ENCODE results near the gene JAKMIP2.
A peak's percentile ranks its signal among the peaks of the same experiment; 100 is the strongest.
"Not testable (repeated sequence)": the region's sequence is repeated elsewhere in the genome, so short reads cannot be mapped to it uniquely, and the experiment has no call there.

JAKMIP2 gene

DNA sequence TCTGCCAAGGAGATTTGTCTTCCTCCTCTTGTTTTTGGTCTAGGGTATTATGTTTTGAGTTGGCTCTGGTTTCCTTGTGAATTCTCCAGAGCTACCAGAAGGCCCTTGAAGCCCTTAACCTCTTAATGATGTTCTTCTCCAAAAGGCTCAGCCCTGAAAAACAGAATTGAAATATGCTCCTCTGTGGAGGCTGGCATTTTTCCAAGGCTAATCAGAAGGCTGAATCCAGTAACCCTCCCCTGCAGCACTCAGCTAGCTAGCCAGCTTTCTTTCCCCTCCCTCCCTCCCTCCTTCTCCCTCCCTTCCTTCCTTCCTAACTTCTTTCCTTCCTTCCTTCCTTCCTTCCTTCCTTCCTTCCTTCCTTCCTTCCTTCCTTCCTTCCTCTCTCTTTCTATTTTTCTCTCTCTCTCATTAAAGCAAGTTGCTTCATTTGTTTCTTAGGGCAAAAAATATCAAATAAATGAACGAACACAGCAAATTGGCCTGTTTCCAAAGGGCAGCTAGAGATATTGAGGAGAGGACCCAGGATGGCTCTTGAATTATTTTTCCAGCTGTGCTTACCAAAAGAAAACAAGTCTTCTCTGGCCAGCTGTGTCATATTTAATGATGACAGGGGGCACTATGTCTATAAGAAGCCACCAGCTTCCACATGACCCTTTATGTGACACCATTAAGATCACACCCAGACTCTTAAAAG lies 38.7 kb downstream of the JAKMIP2 start:
- DNase-seq, result no peak

DNA sequence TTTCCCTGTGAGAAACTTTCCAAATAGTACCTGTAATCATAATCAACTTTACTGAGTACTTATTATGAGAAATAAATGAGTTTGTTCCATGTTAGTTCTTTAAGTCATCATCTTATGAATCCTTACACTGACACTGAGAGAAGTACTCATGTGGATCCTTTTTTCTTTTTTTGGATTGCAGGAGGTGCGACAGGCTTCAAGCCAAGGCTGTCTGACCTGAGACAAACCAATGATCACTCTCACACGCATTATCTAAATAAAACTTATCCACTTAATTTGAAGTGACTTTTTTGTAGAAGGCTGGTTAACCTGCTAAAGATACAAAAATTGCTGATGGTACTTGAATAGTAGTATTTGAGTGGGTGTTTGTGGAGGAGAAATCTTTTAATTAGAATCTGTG lies 39.5 kb downstream of the JAKMIP2 start:
- no peak for DNase-seq

GRCh38 chr5:147742151-147742550 lies 40.4 kb downstream of the JAKMIP2 start:
- no peak for DNase-seq

- no peak for DNase-seq
These were observed 41.7 kb downstream of the JAKMIP2 start for GRCh38 chr5:147740864-147741263.

- no peak for DNase-seq
These were observed 44.6 kb downstream of the JAKMIP2 start for GRCh38 chr5:147737921-147738320.

DNA sequence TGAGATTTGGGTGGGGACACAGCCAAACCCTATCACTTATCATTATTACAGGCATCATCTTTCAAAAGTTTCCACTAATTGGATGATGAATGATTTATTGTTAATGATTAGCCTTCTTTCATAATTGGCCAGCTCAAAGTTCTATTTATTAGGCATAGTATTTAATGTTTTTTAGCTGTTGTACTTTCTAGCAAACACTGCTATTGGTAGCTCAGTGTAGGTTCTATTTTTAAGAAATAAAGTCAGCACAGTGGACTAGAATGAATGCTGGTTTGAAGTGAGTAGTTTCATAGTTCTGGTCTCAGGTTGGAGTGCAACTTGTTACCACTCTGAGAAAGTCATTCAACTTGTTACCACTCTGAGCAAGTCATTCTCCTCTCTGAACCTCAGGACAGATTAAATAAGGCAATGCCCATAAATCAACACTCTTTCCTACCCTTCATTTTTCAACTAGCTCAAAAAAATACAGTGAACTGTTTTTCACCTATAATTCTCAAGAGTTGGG lies 46.9 kb downstream of the JAKMIP2 start:
- DNase-seq, result no peak

DNA sequence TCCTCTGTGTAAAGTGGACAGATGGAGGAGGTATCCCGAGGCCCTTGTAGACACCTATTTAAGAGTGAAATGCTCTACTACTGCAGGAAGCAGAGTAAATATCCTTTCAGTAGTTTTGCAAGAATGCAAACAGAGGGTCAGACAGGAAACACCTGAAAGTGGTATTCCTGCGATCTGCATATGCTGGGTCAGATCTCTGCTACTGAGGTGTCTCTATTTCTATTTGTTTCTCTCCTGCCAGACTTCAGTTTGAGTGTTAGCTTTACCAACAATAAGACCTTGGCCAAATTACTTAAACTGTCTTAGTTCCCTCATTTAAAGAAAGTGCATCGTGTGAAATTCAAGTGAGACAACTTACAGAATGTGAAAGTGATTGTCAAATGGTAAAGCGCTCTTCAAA lies 47.6 kb downstream of the JAKMIP2 start:
- no peak for DNase-seq

DNA sequence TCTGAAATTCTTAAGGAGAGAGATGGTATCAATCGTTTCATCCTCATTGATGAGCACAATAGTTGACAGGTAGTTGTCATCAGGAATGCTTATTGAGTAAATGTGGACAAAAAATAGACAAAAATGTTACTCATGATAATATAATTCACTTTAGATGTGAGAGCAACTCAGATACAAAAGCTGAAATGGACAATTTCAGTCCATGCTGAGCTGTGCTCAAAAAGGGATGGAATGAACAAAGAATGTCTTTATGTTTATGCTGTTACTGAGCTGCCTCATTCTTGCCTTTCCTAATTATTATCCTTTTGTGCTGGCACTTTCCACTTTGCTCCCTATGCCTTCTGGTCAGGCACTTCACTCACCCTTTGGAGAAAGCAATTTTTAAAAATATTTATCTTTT lies 49.5 kb downstream of the JAKMIP2 start:
- DNase-seq, result no peak

- DNase-seq, result no peak
These were observed 50.1 kb downstream of the JAKMIP2 start for GRCh38 chr5:147732291-147732883.

- no peak for DNase-seq
These were observed 50.9 kb downstream of the JAKMIP2 start for GRCh38 chr5:147731431-147732290.

DNA sequence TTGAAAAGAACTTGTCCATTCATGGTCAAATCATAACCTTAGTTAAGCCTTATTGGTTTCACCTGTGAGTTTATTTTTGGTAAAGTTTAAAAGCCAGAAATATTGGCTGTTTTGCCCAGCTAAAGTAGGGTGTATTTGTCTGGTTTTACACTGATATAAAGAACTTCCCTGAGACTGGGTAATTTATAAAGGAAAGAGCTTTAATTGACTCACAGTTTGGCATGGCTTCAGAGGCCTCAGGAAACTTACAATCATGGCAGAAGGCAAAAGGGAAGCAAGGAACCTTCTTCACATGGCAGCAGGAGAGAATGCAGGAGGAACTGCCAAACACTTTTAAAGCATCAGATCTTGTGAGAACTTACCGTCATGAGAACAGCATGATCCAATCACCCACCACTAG lies 55.3 kb downstream of the JAKMIP2 start:
- DNase-seq, result no peak

GRCh38 chr5:147721191-147721960 lies 61.2 kb downstream of the JAKMIP2 start:
- DNase-seq, result not testable (repeated sequence)

DNA sequence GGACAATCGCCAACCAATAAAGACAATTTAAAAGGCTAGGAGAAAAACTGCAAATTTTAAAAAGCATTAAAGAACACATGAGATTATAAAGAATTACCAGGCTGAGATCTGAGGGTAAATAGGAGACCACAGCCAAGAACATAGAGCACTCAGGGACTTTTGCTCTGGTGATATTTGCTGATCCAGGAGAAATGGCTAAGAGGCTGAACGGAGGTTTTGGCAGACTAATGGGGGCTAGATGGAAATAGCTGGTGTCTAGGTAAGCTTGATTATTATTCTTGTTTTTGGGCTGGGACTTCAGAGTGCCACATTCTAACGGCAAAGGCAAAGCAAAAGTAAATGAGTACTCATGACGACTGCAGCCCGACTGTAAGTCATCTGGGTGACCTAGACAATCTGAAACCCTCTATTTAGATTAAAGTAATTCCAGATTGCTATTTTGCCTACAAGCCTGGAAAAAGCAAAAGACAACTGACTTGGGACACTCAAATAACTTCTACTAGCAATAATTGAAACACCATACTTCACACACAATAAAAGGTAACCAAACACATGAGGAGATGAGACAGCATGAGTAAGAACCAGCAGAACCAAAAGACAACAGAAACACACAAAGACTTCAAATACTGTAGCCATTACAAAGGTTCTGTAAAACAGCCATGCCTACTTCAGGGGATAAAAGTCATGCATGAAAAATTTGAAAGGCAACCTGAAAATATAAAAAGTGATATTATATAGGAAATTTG lies 68.8 kb downstream of the JAKMIP2 start:
- no peak for DNase-seq

GRCh38 chr5:147712598-147712997 lies 69.9 kb downstream of the JAKMIP2 start:
- DNase-seq, result peak; percentile 23 to 35 (median 33)

- DNase-seq, result no peak
These were observed 70.5 kb downstream of the JAKMIP2 start for GRCh38 chr5:147712019-147712418.

DNA sequence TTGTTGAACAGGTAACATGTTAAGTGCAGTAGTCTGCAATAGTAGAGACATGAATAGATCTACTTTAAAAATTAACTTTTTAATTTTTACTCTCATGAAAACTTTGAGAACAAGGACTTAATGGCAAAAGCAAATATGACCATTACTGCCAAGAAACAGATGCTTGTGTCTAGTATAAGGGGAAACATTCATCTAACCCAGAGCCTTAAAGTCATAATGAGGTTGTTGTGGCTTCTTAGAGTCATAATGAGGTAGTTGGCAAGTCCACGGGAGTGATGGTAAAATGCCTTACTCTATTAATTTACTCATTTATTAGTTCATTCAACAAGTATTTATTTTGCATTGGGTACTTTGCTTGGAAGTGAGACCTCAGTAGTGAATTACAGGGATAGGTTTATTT lies 71.5 kb downstream of the JAKMIP2 start:
- peak in 1 of 3 donors; percentile 4 for DNase-seq

GRCh38 chr5:147708708-147709107 lies 73.8 kb downstream of the JAKMIP2 start:
- no peak for DNase-seq

DNA sequence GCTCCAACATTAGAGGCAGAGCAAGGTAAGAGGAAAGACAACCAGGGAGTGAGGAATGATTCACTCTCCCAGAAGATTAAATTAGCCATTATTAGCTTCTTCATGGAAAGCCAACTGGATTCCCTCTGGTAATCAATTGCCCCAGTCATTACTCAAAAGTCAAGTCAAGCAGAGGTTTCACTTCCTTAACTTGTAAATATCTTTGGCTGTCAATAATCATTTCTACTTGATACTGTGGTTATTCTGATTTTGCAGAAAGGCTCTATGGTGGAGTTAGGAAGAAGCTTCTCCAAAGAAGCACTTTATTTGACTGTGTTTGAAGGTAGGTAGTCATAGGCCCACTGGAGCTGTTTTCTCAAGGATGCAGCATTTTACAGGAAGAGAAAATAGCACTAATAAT lies 78.0 kb downstream of the JAKMIP2 start:
- DNase-seq, result no peak

GRCh38 chr5:147701468-147701867 lies 81.1 kb downstream of the JAKMIP2 start:
- no peak for DNase-seq

DNA sequence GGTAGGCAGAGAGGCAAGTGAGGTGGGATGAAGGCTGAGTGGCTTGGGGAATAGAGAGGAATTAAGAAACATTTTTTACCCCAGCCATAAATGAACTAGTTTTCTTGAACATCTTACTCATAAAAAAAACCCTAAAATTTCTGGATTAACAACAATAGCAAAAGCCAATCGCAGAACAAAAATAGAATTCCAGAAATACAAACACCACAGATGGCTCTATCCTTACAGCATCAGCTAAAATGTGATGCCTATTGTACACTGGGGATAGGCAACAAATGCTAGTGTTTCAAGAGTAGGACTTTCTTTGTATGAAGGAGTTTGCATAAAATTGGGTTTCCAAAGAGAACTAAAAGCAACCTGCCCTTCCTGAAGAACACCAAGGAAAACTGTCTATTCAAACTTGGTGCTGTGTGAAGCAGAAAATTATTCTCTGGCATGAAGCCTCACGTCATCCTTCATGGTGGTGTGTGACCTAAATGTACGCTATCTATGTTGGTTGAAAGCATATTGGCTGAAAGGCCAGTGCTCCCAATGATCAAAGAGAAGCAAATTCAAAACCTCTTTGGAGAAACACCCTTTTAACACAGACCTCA lies 82.9 kb downstream of the JAKMIP2 start:
- DNase-seq, result no peak

- DNase-seq, result no peak
These were observed 85.1 kb downstream of the JAKMIP2 start for GRCh38 chr5:147697380-147697779.

- no peak for DNase-seq
These were observed 87.8 kb downstream of the JAKMIP2 start for GRCh38 chr5:147694772-147695171.
